GM15510 (cell line): Measurements from ENCODE around the gene EXOC2.

Experiments
- POLR2A ChIP-seq: IDR thresholded peaks from 3 replicates; pipeline ENCODE4 v1.6.1; 2011; ENCODE audit warnings: borderline replicate concordance; ENCODE audit not compliant: insufficient read length; ENCODE audit errors: extremely low read depth

Gene EXOC2

GRCh38 chr6:703552-703951 is 10.6 kb upstream of the EXOC2 start:
- TF ChIP-seq POLR2A, result no peak

DNA sequence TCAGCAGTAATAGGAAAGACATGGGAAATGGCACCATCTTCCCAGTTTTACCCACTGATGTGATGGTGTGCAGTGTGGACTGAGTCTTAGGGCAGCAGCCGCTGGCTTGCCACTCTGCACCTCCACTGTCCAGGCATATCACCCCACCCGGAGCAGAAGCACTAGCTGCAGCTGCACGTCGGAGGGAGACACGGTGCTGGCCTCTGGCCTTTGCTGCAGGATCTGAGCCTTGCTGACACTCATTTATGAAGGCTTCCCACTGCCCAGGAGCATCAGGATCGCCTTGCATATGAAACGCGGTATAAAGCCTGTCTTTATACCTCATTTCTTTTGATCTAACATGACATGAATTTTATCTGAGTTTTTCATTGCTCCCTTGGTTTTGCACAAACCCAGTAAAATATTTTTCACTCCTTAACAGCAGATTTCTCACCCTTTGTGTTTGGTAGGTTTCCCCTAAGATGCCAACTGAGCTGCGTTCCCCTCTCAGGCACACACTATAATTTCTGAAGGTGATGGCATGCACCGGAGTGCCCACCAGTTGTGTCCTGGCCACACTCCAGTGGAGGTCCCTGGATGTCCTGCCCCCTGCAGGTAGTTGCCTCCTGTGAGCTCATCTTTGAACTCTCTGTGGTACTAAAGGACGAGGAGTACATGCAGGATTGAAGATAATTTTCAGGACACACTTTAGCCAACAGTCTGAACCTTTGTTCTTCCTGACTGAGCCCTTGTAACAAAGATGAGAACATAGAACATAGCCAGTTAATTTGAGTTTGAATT is 9.0 kb upstream of the EXOC2 start:
- TF ChIP-seq POLR2A, result no peak

- no peak for TF ChIP-seq POLR2A
These were observed 8.3 kb upstream of the EXOC2 start for GRCh38 chr6:701215-701614.

DNA sequence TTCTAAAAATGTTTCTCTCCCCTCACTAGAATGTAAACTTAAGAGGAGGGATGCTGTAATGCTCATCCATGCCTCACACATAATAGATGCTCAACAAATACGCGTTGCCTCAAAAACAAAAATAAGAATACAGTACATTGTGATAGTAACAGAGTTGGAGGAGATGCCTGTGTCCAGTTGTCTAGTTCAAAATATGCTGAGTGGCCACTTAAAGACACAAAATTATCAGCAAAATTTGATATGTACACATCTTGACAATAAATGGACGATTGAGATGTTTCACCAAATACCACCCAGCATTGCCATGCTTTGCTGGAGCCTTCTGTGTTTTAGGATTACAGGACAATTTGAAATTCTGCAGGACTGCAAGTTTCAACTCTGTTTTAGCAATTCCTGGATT is 7.6 kb upstream of the EXOC2 start:
- no peak for TF ChIP-seq POLR2A

- TF ChIP-seq POLR2A, result no peak
These were observed 6.4 kb upstream of the EXOC2 start for GRCh38 chr6:699319-699718.

- TF ChIP-seq POLR2A, result no peak
These were observed 727 bp upstream of the EXOC2 start for GRCh38 chr6:693723-694009.

GRCh38 chr6:692356-692851 is 535 bp downstream of the EXOC2 start:
- TF ChIP-seq POLR2A, result no peak

GRCh38 chr6:689223-689622 is 3.7 kb downstream of the EXOC2 start:
- no peak for TF ChIP-seq POLR2A

DNA sequence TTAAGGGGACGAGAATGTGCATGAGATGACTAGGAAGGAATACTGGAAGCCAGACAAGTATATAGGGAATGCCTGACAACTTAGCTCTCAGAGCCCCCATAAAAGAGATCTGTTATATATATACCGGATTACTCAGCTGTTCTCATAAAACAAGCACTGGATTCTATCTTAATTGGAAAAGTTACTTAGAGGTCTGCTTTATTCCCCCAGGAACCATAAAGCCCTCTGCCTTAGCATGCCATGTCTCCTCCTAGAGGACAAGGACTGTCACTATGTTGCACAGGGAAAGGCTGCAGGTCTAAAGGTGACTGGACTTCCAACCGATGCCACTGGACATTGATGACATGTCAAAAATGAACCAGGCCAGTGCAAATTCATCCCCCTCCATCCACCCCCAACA is 6.4 kb downstream of the EXOC2 start:
- TF ChIP-seq POLR2A, result no peak

DNA sequence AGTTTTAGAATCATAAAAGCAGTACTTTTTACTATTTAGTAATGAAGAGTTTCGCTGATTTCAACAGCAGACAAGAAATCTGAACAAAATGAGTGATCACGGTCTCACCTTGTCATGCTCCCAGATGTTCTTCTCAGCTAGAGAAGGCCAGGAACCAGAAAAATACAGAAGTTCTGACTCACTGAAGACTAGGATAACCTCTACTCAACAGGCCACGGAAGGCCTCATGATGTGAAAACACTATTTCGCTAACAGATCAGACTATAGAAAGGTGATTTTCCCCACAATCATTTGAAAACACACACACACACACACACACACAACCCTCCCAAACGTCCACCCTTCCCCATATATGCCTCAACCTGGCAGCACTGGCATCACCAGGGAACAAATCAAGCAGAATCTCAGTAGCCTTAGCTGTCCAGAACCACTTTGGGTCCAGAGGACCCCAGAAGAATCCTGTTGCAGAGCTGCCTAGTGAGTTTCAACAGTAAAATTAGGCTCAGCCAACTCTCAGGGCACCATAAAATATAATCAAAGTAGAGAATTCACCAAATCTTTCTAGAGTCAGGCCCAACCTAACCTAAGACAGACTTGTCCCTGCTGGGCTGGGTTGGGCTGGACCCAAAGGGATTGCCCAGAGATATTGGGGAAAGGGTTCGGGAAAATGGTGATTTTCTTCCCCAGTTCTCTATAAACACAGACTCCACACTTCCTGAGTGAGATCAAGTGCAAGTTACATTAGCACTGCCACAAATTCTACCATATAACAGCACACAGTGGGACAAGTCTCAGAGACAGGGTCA is 7.9 kb downstream of the EXOC2 start:
- TF ChIP-seq POLR2A, result no peak

DNA sequence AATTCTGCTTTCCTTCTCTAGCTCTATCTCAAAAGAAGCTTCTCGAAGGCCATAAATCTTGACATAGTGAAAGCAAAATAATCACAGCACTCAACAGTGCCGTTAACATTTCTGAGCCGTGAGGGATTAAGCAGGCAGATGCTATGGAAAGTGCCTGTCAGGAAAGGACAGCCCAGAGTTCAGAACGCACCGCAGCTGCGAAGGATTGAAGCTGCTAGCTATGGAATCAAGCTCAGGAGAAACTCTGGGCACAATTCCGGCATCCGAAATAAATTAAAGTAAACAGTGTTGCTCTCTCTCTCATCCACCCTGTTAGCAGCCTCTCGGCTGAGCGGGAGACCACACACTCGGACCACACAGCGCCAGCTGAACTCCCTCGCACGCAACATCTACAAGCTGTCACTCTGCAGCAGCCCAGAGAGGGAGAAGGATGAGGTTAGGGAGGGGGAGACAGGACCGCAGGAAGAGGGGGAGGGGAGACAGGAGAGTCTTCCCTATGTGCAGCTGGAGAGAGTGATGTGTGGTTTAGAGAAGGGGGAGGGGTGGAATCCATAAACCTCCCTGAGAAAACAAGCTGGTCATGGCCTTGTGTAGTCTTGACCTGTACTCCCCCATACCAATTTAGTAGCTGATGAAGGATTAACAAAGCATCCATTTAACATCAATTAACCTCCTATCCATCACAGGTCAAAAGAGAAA is 9.0 kb downstream of the EXOC2 start:
- TF ChIP-seq POLR2A, result no peak

GRCh38 chr6:680666-681340 is 12.1 kb downstream of the EXOC2 start:
- no peak for TF ChIP-seq POLR2A

- no peak for TF ChIP-seq POLR2A
These were observed 12.7 kb downstream of the EXOC2 start for GRCh38 chr6:680251-680650.

GRCh38 chr6:679282-679681 is 13.7 kb downstream of the EXOC2 start:
- TF ChIP-seq POLR2A, result no peak

DNA sequence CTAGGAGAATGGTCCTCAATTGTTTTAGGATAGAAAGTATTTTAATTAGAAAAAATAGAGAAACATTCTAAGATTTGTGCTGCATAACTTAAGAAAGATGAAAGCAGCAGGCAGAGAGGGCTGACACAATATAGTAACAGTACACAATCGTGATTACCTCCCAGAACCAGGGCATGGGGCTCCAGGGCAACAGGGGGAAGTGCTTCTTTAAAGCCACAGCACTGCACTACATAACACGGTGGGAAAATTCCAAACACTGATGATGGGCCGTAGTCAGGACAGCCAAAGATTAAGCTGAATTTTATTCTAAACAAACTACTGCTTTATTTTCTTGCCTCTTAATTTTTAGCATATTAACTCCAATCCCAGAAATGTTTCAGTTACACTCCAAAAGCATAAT is 14.4 kb downstream of the EXOC2 start:
- TF ChIP-seq POLR2A, result no peak
